SK-N-SH treated with all-trans-retinoic acid at 6 μM for 48 hours (cell line): Measurements from ENCODE around the gene OLFML2B.

Source experiments
- ATAC-seq: fragments of 200-7000 bp; cut with Tn5 transposase; 3 replicates; pipeline ENCODE4 v1.9.1; 2020; ENCODE audit warnings: mild to moderate bottlenecking, moderate library complexity
- ARNTL ChIP-seq: fragments of 450-650 bp; formaldehyde crosslinking; IDR thresholded peaks from 2 replicates; pipeline ENCODE4 v1.5.0; 2020; ENCODE audit warnings: low read depth, mild to moderate bottlenecking, moderate library complexity, borderline replicate concordance
- BACH2 ChIP-seq: fragments of 250-450 bp; sonication (Bioruptor Pico); IDR thresholded peaks from 2 replicates; pipeline ENCODE4 v1.9.0; 2021; ENCODE audit warnings: mild to moderate bottlenecking, borderline replicate concordance
- CSDC2 ChIP-seq: fragments of 250-450 bp; sonication (Bioruptor Pico); IDR thresholded peaks from 2 replicates; pipeline ENCODE4 v1.5.0; 2020; ENCODE audit warnings: mild to moderate bottlenecking, moderate library complexity
- ESRRG ChIP-seq: fragments of 250-450 bp; sonication (Bioruptor Pico); IDR thresholded peaks from 2 replicates; pipeline ENCODE4 v1.6.1; 2021; ENCODE audit warnings: mild to moderate bottlenecking
- GLIS3 ChIP-seq: fragments of 250-450 bp; sonication (Bioruptor Pico); IDR thresholded peaks from 2 replicates; pipeline ENCODE4 v1.5.0; 2020; ENCODE audit warnings: mild to moderate bottlenecking, moderate library complexity
- ISL1 ChIP-seq: fragments of 250-450 bp; sonication (Bioruptor Pico); IDR thresholded peaks from 2 replicates; pipeline ENCODE4 v2.1.2; 2022; ENCODE audit warnings: mild to moderate bottlenecking, moderate library complexity
- PATZ1 ChIP-seq: fragments of 250-450 bp; sonication (Bioruptor Pico); IDR thresholded peaks from 2 replicates; pipeline ENCODE4 v1.8.0; 2020; ENCODE audit warnings: mild to moderate bottlenecking, moderate library complexity, borderline replicate concordance
- POU6F1 ChIP-seq: fragments of 250-450 bp; sonication (Bioruptor Pico); IDR thresholded peaks from 2 replicates; pipeline ENCODE4 v1.8.0; 2021; ENCODE audit warnings: low read depth, mild to moderate bottlenecking, moderate library complexity, borderline replicate concordance
- PPARA ChIP-seq: fragments of 250-450 bp; sonication (Bioruptor Pico); IDR thresholded peaks from 2 replicates; pipeline ENCODE4 v1.5.0; 2020; ENCODE audit warnings: mild to moderate bottlenecking, borderline replicate concordance
- RARB ChIP-seq: fragments of 250-450 bp; sonication (Bioruptor Pico); IDR thresholded peaks from 2 replicates; pipeline ENCODE4 v1.8.0; 2021; ENCODE audit warnings: mild to moderate bottlenecking, moderate library complexity
- SNAI2 ChIP-seq: fragments of 250-450 bp; sonication (Bioruptor Pico); IDR thresholded peaks from 2 replicates; pipeline ENCODE4 v1.5.0; 2020; ENCODE audit warnings: mild to moderate bottlenecking, moderate library complexity
- TCF4 ChIP-seq: fragments of 250-450 bp; sonication (Bioruptor Pico); IDR thresholded peaks from 2 replicates; pipeline ENCODE4 v1.8.0; 2021; ENCODE audit warnings: mild to moderate bottlenecking, moderate library complexity, borderline replicate concordance
- TOX ChIP-seq: fragments of 250-450 bp; sonication (Bioruptor Pico); IDR thresholded peaks from 2 replicates; pipeline ENCODE4 v1.8.0; 2021; ENCODE audit warnings: mild to moderate bottlenecking, moderate library complexity, borderline replicate concordance
- ZC3H10 ChIP-seq: fragments of 250-450 bp; sonication (Bioruptor Pico); IDR thresholded peaks from 2 replicates; pipeline ENCODE4 v1.5.1; 2021; ENCODE audit warnings: mild to moderate bottlenecking, moderate library complexity
- ZNF565 ChIP-seq: fragments of 450-650 bp; formaldehyde crosslinking; conservative IDR thresholded peaks from 2 replicates; pipeline ENCODE4 v1.5.0; 2020; ENCODE audit warnings: low read depth, mild to moderate bottlenecking, moderate library complexity
- ZNF70 ChIP-seq: fragments of 450-650 bp; formaldehyde crosslinking; IDR thresholded peaks from 2 replicates; pipeline ENCODE4 v1.5.0; 2020; ENCODE audit warnings: mild to moderate bottlenecking, moderate library complexity
- ZNF8 ChIP-seq: fragments of 450-650 bp; formaldehyde crosslinking; IDR thresholded peaks from 2 replicates; pipeline ENCODE4 v1.5.0; 2020; ENCODE audit warnings: mild to moderate bottlenecking, moderate library complexity
- TF ChIP-seq, protein P1 (sequence below): fragments of 250-450 bp; sonication (Bioruptor Pico); IDR thresholded peaks from 2 replicates; pipeline ENCODE4 v1.5.0; 2020; ENCODE audit warnings: mild to moderate bottlenecking, moderate library complexity
- TF ChIP-seq, protein P2 (sequence below): fragments of 250-450 bp; sonication (Bioruptor Pico); IDR thresholded peaks from 2 replicates; pipeline ENCODE4 v1.5.1; 2021; ENCODE audit warnings: mild to moderate bottlenecking, moderate library complexity

OLFML2B gene

DNA sequence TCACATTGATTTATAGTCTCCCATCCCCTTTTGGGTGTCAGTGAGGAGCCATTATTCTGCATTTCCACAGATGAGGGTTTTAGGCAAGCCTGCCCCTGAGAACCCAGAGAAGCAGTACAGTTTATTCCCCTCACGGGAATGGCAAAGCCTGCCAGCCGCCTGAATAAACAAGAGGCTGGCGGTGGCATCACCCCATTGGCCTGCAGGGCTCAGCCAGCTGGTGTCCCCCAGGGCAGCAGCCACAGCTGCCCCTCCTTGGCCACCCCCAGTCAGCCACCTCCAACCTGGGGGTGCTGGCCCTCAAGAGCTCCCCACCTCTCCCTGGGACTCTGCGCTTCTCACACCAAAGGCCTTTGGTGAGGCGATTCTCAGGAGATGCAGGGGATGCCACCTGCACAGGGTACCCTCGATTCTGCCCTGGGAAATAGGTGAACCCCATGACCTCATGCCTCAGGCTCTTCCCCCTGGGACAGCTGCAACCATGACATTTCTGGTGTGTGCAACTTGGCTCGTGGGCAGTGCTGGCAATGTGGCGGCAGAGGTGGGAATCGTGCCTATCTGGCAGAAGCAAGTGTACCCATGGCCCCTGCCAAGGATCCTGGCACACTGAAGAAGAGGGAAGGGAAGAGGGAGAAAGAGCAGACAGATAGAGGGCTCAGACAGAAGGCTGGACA, 14.0 kb downstream of the OLFML2B start:
- no peak for ATAC-seq
- TF ChIP-seq POU6F1 (no peak), GLIS3 (CRISPR knock-in tag) (no peak), ZNF565 (CRISPR knock-in tag) (no peak), ZNF70 (CRISPR knock-in tag) (no peak), TCF4 (no peak), ZC3H10 (CRISPR knock-in tag) (no peak), ZNF8 (no peak), TOX (CRISPR knock-in tag) (no peak), SNAI2 (CRISPR knock-in tag) (no peak), ISL1 (no peak), PPARA (CRISPR knock-in tag) (no peak)
- TF ChIP-seq, protein P1, sequence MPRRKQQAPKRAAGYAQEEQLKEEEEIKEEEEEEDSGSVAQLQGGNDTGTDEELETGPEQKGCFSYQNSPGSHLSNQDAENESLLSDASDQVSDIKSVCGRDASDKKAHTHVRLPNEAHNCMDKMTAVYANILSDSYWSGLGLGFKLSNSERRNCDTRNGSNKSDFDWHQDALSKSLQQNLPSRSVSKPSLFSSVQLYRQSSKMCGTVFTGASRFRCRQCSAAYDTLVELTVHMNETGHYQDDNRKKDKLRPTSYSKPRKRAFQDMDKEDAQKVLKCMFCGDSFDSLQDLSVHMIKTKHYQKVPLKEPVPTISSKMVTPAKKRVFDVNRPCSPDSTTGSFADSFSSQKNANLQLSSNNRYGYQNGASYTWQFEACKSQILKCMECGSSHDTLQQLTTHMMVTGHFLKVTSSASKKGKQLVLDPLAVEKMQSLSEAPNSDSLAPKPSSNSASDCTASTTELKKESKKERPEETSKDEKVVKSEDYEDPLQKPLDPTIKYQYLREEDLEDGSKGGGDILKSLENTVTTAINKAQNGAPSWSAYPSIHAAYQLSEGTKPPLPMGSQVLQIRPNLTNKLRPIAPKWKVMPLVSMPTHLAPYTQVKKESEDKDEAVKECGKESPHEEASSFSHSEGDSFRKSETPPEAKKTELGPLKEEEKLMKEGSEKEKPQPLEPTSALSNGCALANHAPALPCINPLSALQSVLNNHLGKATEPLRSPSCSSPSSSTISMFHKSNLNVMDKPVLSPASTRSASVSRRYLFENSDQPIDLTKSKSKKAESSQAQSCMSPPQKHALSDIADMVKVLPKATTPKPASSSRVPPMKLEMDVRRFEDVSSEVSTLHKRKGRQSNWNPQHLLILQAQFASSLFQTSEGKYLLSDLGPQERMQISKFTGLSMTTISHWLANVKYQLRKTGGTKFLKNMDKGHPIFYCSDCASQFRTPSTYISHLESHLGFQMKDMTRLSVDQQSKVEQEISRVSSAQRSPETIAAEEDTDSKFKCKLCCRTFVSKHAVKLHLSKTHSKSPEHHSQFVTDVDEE (CRISPR knock-in tag), result no peak

DNA sequence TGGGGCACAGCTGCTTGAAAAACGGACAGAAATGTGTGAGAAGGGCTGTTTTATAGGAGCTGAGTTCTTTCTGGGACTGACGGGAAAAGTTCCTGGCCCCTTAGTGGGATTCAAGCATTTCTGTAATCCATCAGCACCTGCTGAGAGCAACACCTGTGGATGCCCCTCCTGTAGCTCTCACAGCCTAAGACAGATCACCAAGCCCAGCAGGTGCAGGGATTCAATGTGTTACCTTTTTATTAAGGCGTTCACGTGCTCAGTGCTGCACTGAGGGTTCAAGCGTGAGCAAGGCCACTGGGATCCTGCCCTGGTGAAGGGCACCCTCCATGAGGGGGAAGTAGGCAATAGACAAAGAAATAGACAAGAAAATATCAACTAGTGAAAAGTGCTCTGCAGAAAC, 14.9 kb downstream of the OLFML2B start:
- no peak for TF ChIP-seq ZNF8
- TF ChIP-seq TOX (CRISPR knock-in tag), result no peak
- TF ChIP-seq ZC3H10 (CRISPR knock-in tag), result no peak
- TF ChIP-seq, protein P2, sequence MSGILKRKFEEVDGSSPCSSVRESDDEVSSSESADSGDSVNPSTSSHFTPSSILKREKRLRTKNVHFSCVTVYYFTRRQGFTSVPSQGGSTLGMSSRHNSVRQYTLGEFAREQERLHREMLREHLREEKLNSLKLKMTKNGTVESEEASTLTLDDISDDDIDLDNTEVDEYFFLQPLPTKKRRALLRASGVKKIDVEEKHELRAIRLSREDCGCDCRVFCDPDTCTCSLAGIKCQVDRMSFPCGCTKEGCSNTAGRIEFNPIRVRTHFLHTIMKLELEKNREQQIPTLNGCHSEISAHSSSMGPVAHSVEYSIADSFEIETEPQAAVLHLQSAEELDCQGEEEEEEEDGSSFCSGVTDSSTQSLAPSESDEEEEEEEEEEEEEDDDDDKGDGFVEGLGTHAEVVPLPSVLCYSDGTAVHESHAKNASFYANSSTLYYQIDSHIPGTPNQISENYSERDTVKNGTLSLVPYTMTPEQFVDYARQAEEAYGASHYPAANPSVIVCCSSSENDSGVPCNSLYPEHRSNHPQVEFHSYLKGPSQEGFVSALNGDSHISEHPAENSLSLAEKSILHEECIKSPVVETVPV (CRISPR knock-in tag), result no peak
- TF ChIP-seq RARB (CRISPR knock-in tag), result no peak
- TF ChIP-seq BACH2 (CRISPR knock-in tag), result no peak
- TF ChIP-seq, protein P1 (CRISPR knock-in tag), result no peak
- TF ChIP-seq TCF4, result no peak
- no peak for TF ChIP-seq ZNF565 (CRISPR knock-in tag)
- TF ChIP-seq ESRRG (CRISPR knock-in tag), result no peak
- no peak for TF ChIP-seq GLIS3 (CRISPR knock-in tag)
- TF ChIP-seq ISL1, result no peak
- no peak for TF ChIP-seq CSDC2 (CRISPR knock-in tag)
- no peak for TF ChIP-seq PPARA (CRISPR knock-in tag)
- no peak for TF ChIP-seq ZNF70 (CRISPR knock-in tag)
- no peak for TF ChIP-seq ARNTL (CRISPR knock-in tag)
- TF ChIP-seq PATZ1 (CRISPR knock-in tag), result no peak
- TF ChIP-seq SNAI2 (CRISPR knock-in tag), result no peak
- no peak for ATAC-seq
